Measurements from ENCODE around the gene CLNK. TPM values are rescaled to one million over a fixed set of nuclear protein-coding genes. Genes with fewer than 3 reads are reported as not detected.

CLNK gene
- not detected in 2 replicates for polyA plus RNA-seq (2012; rRNA removed)
- polyA plus RNA-seq (2012; cell fraction: cytosol; rRNA removed), result not detected in 2 replicates
- not detected in 2 replicates for polyA plus RNA-seq (2012; cell fraction: nucleus; rRNA removed)

DNA sequence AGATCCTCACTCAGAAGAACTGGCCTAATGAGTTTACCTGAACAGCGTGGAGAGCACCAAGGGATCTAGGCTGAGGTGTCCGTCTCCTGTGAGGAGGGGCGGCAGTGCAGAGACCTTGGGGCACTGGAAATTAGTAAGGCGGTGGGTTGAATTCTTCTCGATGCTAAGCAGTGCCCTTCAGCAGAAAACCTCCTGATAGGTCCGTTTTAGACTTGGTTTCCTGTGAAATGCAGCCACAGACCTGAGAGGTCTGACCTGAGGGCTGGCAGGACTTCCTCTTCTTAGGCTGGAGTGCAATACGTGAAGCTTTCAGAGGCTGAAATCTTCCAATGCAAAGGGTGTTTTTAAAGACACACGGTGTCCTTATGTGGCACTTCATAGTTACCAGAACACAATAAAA is at the start of gene CLNK:
Gene CLNK (minus strand): TSS at position 138 of the 400 bp plus-strand sequence. CDS start 16,899 bp downstream, outside the sequence.
- Histone ChIP-seq H3K9me3 (no peaks in the 10 kb centered on the region), H3K27me3 (ENCODE audit: insufficient read depth) (no peaks in the 10 kb centered on the region), H3K36me3 (replicated peaks in 1 of 2; ENCODE audit: control insufficient read depth in 1 of 2, insufficient read depth in 2 of 2, low read length in 1 of 2) (no peaks in the 10 kb centered on the region), H4K20me1 (ENCODE audit: insufficient read depth) (no peaks in the 10 kb centered on the region), H3K79me2 (ENCODE audit: insufficient read depth) (no peaks in the 10 kb centered on the region), H3K27ac (ENCODE audit: low read depth in 2 of 2, low read length in 1 of 2) (no peak within 1 kb of the TSS), H3K4me2 (no peak within 1 kb of the TSS), H3F3A (replicated peaks; ENCODE audit: insufficient read depth) (no peaks in the 10 kb centered on the region), H3K4me3 (ENCODE audit: low read depth in 2 of 2, low read length in 1 of 2) (no peak within 1 kb of the TSS), H2AFZ (ENCODE audit: low read depth) (no peak within 1 kb of the TSS), H3K9ac (no peak within 1 kb of the TSS), H3K9me2 (no peaks in the 10 kb centered on the region), H3K4me1 (ENCODE audit: control insufficient read depth in 1 of 2, insufficient read depth in 2 of 2, low read depth in 1 of 2, low read length in 1 of 2) (no peaks in the 10 kb centered on the region)
- TF ChIP-seq REST (IDR thresholded peaks at IDR 0.05; ENCODE audit: low read depth, low read length) (no peak), JUND (IDR thresholded peaks at IDR 0.05) (no peak), ZBTB33 (IDR thresholded peaks at IDR 0.05; ENCODE audit: borderline replicate concordance, low read depth) (no peak), FOXM1 (IDR thresholded peaks at IDR 0.05; ENCODE audit: low read depth) (no peak), ELF1 (IDR thresholded peaks at IDR 0.05) (no peak), RFX5 (IDR thresholded peaks at IDR 0.05; ENCODE audit: low read length) (no peak), IRF3 (IDR thresholded peaks at IDR 0.05; ENCODE audit: low read depth, low read length) (no peak), GABPA (IDR thresholded peaks at IDR 0.05; ENCODE audit: low read depth) (no peak), EP300 (IDR thresholded peaks at IDR 0.05; ENCODE audit: borderline replicate concordance in 1 of 2, low read depth in 1 of 2, low read length in 1 of 2) (no peak), EZH2phosphoT487 (IDR thresholded peaks at IDR 0.05; ENCODE audit: borderline replicate concordance, low read depth) (no peak), TEAD4 (IDR thresholded peaks at IDR 0.05; ENCODE audit: borderline replicate concordance, insufficient read depth) (no peak)
- TF ChIP-seq, protein P1, sequence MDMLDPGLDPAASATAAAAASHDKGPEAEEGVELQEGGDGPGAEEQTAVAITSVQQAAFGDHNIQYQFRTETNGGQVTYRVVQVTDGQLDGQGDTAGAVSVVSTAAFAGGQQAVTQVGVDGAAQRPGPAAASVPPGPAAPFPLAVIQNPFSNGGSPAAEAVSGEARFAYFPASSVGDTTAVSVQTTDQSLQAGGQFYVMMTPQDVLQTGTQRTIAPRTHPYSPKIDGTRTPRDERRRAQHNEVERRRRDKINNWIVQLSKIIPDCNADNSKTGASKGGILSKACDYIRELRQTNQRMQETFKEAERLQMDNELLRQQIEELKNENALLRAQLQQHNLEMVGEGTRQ (IDR thresholded peaks at IDR 0.05; ENCODE audit: borderline replicate concordance, low read depth, low read length), result no peak
- TF ChIP-seq, protein P2, sequence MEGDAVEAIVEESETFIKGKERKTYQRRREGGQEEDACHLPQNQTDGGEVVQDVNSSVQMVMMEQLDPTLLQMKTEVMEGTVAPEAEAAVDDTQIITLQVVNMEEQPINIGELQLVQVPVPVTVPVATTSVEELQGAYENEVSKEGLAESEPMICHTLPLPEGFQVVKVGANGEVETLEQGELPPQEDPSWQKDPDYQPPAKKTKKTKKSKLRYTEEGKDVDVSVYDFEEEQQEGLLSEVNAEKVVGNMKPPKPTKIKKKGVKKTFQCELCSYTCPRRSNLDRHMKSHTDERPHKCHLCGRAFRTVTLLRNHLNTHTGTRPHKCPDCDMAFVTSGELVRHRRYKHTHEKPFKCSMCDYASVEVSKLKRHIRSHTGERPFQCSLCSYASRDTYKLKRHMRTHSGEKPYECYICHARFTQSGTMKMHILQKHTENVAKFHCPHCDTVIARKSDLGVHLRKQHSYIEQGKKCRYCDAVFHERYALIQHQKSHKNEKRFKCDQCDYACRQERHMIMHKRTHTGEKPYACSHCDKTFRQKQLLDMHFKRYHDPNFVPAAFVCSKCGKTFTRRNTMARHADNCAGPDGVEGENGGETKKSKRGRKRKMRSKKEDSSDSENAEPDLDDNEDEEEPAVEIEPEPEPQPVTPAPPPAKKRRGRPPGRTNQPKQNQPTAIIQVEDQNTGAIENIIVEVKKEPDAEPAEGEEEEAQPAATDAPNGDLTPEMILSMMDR (IDR thresholded peaks at IDR 0.05), result no peak
- no peak for DNase-seq
- CTCF ChIA-PET, result no interaction called here
- 0% methylated on average over 7 of the region's 8 CpGs for WGBS (ENCODE audit: low lambda C conversion rate)
- POLR2A ChIA-PET, result no interaction called here
